Heart left ventricle (tissue), 16 donors: ENCODE data around the gene IL1R2. TPM values are rescaled to one million over a fixed set of nuclear protein-coding genes. Genes with fewer than 3 reads are reported as not detected.
A peak's percentile ranks its signal among the peaks of the same experiment; 100 is the strongest.

Experiments used
- ATAC-seq, 4 donors: fragments of 200-7000 bp; cut with Tn5 transposase; one replicate each; pipeline ENCODE4 v1.9.1; 2020 to 2022; ENCODE audit warnings: moderate library complexity in 4 of 4, mild to moderate bottlenecking in 3 of 4, moderate number of reproducible peaks in 1 of 4
- DNase-seq, 5 donors: peaks; one replicate each; pipeline ENCODE4 v3.0.0-alpha.2; 2020
- H3K27ac ChIP-seq, 12 donors: fragments of 200-600 bp; sonication (generic) in 4 of 12; one replicate each; pipeline versions ENCODE4 v1.5.0 to v1.8.0; 2016 to 2022; ENCODE audit warnings: mild to moderate bottlenecking in 2 of 12
- H3K27me3 ChIP-seq, 9 donors: fragments of 200-600 bp; sonication (generic) in 2 of 9; one replicate each; pipeline versions ENCODE4 v1.5.1 to v1.8.0; 2016 to 2022; ENCODE audit warnings: mild to moderate bottlenecking in 3 of 9
- H3K36me3 ChIP-seq, 9 donors: fragments of 200-600 bp; sonication (generic) in 2 of 9; one replicate each; pipeline versions ENCODE4 v1.5.0 to v1.8.0; 2018 to 2022; ENCODE audit warnings: mild to moderate bottlenecking in 2 of 9
- H3K4me1 ChIP-seq, 12 donors: fragments of 200-600 bp; sonication (generic) in 4 of 12; one replicate each; pipeline versions ENCODE4 v1.5.0 to v1.8.0; 2016 to 2022; ENCODE audit warnings: mild to moderate bottlenecking in 3 of 12
- H3K4me3 ChIP-seq, 12 donors: fragments of 200-600 bp; sonication (generic) in 4 of 12; one replicate each; pipeline versions ENCODE4 v1.5.0 to v1.8.0; 2017 to 2022; ENCODE audit warnings: mild to moderate bottlenecking in 9 of 12, moderate library complexity in 4 of 12
- H3K9me3 ChIP-seq, 12 donors: fragments of 200-600 bp; sonication (generic) in 4 of 12; one replicate each; pipeline versions ENCODE4 v1.5.0 to v1.8.0; 2016 to 2022; ENCODE audit warnings: mild to moderate bottlenecking in 1 of 12
- CTCF ChIP-seq, 12 donors: fragments of 200-600 bp; sonication (generic) in 4 of 12; IDR thresholded peaks; one replicate each; pipeline versions ENCODE4 v1.5.0 to v1.8.0; 2018 to 2022; ENCODE audit warnings: antibody characterized with exemption in 12 of 12, mild to moderate bottlenecking in 5 of 12
- POLR2A ChIP-seq, 2 donors: fragments of 450-650 bp; IDR thresholded peaks; one replicate each; pipeline ENCODE4 v1.6.1; 2017; ENCODE audit warnings: antibody characterized with exemption in 2 of 2, mild to moderate bottlenecking in 2 of 2, moderate library complexity in 2 of 2
- WGBS, 4 donors: extraction: QIAGEN DNeasy Blood & Tissue Kit in 2 of 4; methylation state at CpG; one replicate each; pipeline versions ENCODE4 v1.1.5 to v1.1.7; 2013 to 2018; 5-methylcytosine and 5-hydroxymethylcytosine counted together
- intact Hi-C, 10 donors: fragments of 100-400 bp; cut with DNase I; formaldehyde crosslinking; loops; one replicate each; pipeline versions ENCODE4 v1.11.1 to v1.14.2; 2022
- polyA plus RNA-seq, 2 donors: library from polyadenylated mRNA; stranded (reverse); fragments of 200-250 nt; gene quantifications; one replicate each; pipeline ENCODE4 v1.2.3, GENCODE V29; 2013
- total RNA-seq, 9 donors: library from RNA; depleted of rRNA in 2 of 9; stranded (reverse); fragments of >200 nt in 2 of 9; fragmentation: NEBNext Ultra II Directional in 3 of 9; extraction: Animal tissue kit (Norgen Biotek cat#: 25700) in 3 of 9; gene quantifications; one replicate each; pipeline versions ENCODE4 v1.1.0 to v1.2.4, GENCODE V29; 2016 to 2023
- donor health status: ischemic (EF 13 %, LVEDD 7.1; RV severe dilation, severe dysfunction).
- donor health status: healthy with polysubstance abuse.
- donor health status: DM: no; HTN: yes; CAD: no.
- donor health status: DM: no; HTN: no; CAD: no.
- donor health status: ischemic (EF 25% LVEDD 6.9; RV normal size, moderate dysfunction).
- donor health status: ischemic (EF 25% LVEDD 5.7; RV mildly dilated, moderate dysfunction).
- donor health status: healthy.
- donor health status: DM: yes; HTN: yes; CAD: no.
- donor health status: ischemic (EF 35%, LVEDD 5.7; RV mildly dilated, moderate dysfunction).
- donor health status: nonischemic (EF 11% LVEDD 7.7; RV severe dilation, severe dysfunction).
- donor health status: DM: yes; HTN: yes; CAD: no.
- donor health status: PGD.
- donor health status: ischemic (EF 29% LVEDD 5.4; RV normal size, mild dysfunction).
- donor health status: nonischemic (EF 23%, LVEDD 6.1; RV moderate dilation, normal function).

Gene IL1R2
- total and polyA plus RNA-seq, 11 donors: 0.77 to 8.0 (median 2.1) TPM; not detected in 3

GRCh38 chr2:102030855-102031527, 39.2 kb downstream of the IL1R2 start:
- Histone ChIP-seq H3K4me3 (no peak overlapping the region), H3K4me1 (peaks cover 0 to 67% (median 18%) of the 10 kb centered on the region in 12 donors), H3K36me3 (no peaks in the 10 kb centered on the region), H3K9me3 (no peaks in the 10 kb centered on the region), H3K27ac (peak overlapping the region in 1 of 12 donors; percentile 53), H3K27me3 (no peaks in the 10 kb centered on the region)
- 87 to 90% (median 88%) methylated on average over 15 of the region's 15 CpGs for WGBS, 4 donors
- no peak for TF ChIP-seq POLR2A (IDR thresholded peaks at IDR 0.05)
- no peak for TF ChIP-seq CTCF (IDR thresholded peaks at IDR 0.05)
- DNase-seq (no peak), ATAC-seq (no peak)
- intact Hi-C loops: no loop called here

- ATAC-seq (peak in 1 of 4 donors; percentile 18), DNase-seq (no peak)
- WGBS, 4 donors: 63 to 73% (median 70%) methylated on average over 2 of the region's 2 CpGs
- no peaks in the 10 kb centered on the region for H3K36me3 ChIP-seq
- H3K4me3 ChIP-seq: no peak overlapping the region
- intact Hi-C loops: no loop called here
- H3K27ac ChIP-seq: peak overlapping the region in 8 of 12 donors; percentile 52 to 92 (median 68)
- H3K4me1 ChIP-seq: peaks cover 0 to 61% (median 18%) of the 10 kb centered on the region in 12 donors
- H3K27me3 ChIP-seq: no peaks in the 10 kb centered on the region
- TF ChIP-seq CTCF (IDR thresholded peaks at IDR 0.05) (no peak), POLR2A (IDR thresholded peaks at IDR 0.05) (no peak)
- no peaks in the 10 kb centered on the region for H3K9me3 ChIP-seq
Observed at GRCh38 chr2:102032368-102033030, 40.7 kb downstream of the IL1R2 start.

- DNase-seq: peak; percentile 64 to 76 (median 70)
- Histone ChIP-seq H3K36me3 (no peaks in the 10 kb centered on the region), H3K9me3 (no peaks in the 10 kb centered on the region), H3K27me3 (no peaks in the 10 kb centered on the region), H3K4me3 (peak overlapping the region in 1 of 12 donors; percentile 6), H3K4me1 (peaks cover 0 to 61% (median 18%) of the 10 kb centered on the region in 12 donors), H3K27ac (peak overlapping the region in 10 of 12 donors; percentile 30 to 92 (median 66))
- intact Hi-C loops: no loop called here
- TF ChIP-seq CTCF (IDR thresholded peaks at IDR 0.05): no peak
- TF ChIP-seq POLR2A (IDR thresholded peaks at IDR 0.05): no peak
- WGBS, 4 donors: 62 to 70% (median 67%) methylated on average over 10 of the region's 10 CpGs
- peak; percentile 74 to 84 (median 78) for ATAC-seq
Observed at GRCh38 chr2:102033031-102033749, 41.4 kb downstream of the IL1R2 start.
